ENCODE results near the gene AVEN.

Gene AVEN

GRCh38 chr15:33903661-33904060 is 135.3 kb downstream of the AVEN start:
- no peak for DNase-seq (ENCODE audit: low read depth, low spot score)
- TF ChIP-seq, protein P1, sequence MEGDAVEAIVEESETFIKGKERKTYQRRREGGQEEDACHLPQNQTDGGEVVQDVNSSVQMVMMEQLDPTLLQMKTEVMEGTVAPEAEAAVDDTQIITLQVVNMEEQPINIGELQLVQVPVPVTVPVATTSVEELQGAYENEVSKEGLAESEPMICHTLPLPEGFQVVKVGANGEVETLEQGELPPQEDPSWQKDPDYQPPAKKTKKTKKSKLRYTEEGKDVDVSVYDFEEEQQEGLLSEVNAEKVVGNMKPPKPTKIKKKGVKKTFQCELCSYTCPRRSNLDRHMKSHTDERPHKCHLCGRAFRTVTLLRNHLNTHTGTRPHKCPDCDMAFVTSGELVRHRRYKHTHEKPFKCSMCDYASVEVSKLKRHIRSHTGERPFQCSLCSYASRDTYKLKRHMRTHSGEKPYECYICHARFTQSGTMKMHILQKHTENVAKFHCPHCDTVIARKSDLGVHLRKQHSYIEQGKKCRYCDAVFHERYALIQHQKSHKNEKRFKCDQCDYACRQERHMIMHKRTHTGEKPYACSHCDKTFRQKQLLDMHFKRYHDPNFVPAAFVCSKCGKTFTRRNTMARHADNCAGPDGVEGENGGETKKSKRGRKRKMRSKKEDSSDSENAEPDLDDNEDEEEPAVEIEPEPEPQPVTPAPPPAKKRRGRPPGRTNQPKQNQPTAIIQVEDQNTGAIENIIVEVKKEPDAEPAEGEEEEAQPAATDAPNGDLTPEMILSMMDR (IDR thresholded peaks at IDR 0.05; ENCODE audit: insufficient read depth, low read length, missing control alignments) = no peak
- CTCF ChIA-PET = no interaction called here
- no peak overlapping the region for H3K4me3 ChIP-seq (ENCODE audit: low read depth, low read length)
- POLR2A ChIA-PET = no interaction called here

DNA sequence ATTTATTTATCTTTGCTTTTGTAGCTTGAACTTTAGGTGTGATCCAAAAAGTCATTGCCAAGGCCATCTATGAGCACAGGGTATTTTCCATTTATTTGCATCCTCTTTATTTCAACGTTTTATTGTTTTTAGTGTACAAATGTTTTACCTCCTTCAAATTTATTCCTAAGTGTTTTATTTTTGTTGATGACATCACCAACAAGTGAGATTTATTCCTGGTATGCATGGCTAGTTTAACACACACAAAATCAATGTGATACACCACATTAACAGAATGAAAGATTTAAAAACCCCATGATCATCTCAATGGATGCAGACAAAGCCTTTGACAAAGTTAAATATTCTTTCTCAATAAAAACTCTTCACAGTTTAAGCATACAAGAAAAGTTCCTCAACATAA is 137.0 kb downstream of the AVEN start:
- TF ChIP-seq, protein P1 (IDR thresholded peaks at IDR 0.05; ENCODE audit: insufficient read depth, low read length, missing control alignments) = no peak
- no peak overlapping the region for H3K4me3 ChIP-seq (ENCODE audit: low read depth, low read length)
- CTCF ChIA-PET = no interaction called here
- no peak for DNase-seq (ENCODE audit: low read depth, low spot score)
- POLR2A ChIA-PET = no interaction called here

- no peak for DNase-seq (ENCODE audit: low read depth, low spot score)
- TF ChIP-seq, protein P1 (IDR thresholded peaks at IDR 0.05; ENCODE audit: insufficient read depth, low read length, missing control alignments) = no peak
- H3K4me3 ChIP-seq (ENCODE audit: low read depth, low read length) = no peak overlapping the region
- POLR2A ChIA-PET = interaction anchor here (0.6 kb wide), 1 partner anchor 13 kb away, joined by 5 read pairs; no protein-coding TSS in a partner anchor
- CTCF ChIA-PET = no interaction called here
Observed at GRCh38 chr15:33894193-33894592, 144.8 kb downstream of the AVEN start.

DNA sequence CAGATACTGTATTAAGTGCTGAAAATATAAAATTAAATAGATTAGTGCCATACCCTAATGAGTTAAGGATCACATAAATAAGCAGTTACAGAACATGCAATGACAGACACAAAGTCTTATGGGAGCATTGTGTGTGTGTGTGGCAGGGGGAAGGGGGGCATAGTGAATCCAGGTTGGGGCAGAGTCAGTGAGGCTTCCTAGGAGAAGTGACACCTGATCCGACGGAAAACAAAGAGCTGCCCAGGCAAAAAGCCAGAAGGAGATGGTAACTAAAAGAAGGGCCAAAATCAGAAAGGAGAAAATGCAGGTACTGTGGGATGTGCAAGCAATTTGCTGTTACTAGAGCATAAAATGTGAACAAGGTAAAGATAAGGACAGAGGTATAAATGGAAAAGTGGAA is 150.8 kb downstream of the AVEN start:
- TF ChIP-seq, protein P1 (IDR thresholded peaks at IDR 0.05; ENCODE audit: insufficient read depth, low read length, missing control alignments) = no peak
- ChIA-PET POLR2A (no interaction called here), CTCF (no interaction called here)
- no peak overlapping the region for H3K4me3 ChIP-seq (ENCODE audit: low read depth, low read length)
- no peak for DNase-seq (ENCODE audit: low read depth, low spot score)

DNA sequence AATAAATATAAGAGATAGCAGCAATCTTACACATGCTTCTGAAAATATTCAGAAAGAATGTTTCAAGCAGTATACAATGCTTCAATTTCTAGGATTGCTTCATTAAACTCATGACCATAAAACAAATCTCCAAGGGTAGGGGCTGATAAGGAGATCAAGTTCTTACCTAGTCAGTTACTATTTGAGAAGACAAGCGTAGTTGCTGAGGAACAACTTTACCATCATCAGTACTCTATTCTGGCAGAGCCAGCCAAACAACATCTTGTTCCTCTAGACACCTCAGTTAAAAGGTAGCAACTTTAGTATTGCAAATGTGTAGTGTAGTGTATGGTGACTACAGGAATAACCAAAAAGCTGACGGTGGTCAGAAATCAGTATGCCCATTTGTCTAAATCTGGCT is 156.1 kb downstream of the AVEN start:
- no peak for DNase-seq (ENCODE audit: low read depth, low spot score)
- TF ChIP-seq, protein P1 (IDR thresholded peaks at IDR 0.05; ENCODE audit: insufficient read depth, low read length, missing control alignments) = no peak
- CTCF ChIA-PET = no interaction called here
- no peak overlapping the region for H3K4me3 ChIP-seq (ENCODE audit: low read depth, low read length)
- POLR2A ChIA-PET = interaction anchor here (0.6 kb wide), 1 partner anchor 124 kb away, joined by 3 read pairs; no protein-coding TSS in a partner anchor

DNA sequence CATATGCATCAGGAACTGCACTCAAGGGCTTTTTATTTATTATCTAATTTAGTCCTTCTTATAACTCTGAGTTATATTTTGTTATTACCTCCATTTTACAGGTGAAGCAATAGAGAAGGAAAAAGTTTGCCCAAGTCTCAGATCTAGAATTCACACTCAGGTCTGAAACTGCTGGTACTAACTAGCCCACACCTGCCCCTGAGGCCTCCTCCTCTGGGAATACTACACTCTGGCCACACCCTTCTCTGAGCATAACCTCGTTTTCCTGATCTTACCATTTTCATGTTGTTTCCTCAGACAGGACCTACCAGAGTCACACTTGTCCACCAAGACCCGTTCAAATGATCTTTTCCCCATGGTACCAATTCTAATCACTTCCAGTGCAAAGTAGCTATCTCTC is 164.8 kb downstream of the AVEN start:
- H3K4me3 ChIP-seq (ENCODE audit: low read depth, low read length) = no peak overlapping the region
- POLR2A ChIA-PET = no interaction called here
- CTCF ChIA-PET = no interaction called here
- TF ChIP-seq, protein P1 (IDR thresholded peaks at IDR 0.05; ENCODE audit: insufficient read depth, low read length, missing control alignments) = no peak
- no peak for DNase-seq (ENCODE audit: low read depth, low spot score)

Data from AG04449 (cell line).